GM21447 (cell line): ENCODE measurements around the gene SLC12A3.
"Not testable (repeated sequence)": the region's sequence is repeated elsewhere in the genome, so short reads cannot be mapped to it uniquely, and the experiment has no call there.

Source experiments
- ATAC-seq: cut with Tn5 transposase; IDR thresholded peaks from one replicate; pipeline ENCODE4 v1.9.1; 2021; ENCODE audit not compliant: unreplicated experiment

The SLC12A3 gene

DNA sequence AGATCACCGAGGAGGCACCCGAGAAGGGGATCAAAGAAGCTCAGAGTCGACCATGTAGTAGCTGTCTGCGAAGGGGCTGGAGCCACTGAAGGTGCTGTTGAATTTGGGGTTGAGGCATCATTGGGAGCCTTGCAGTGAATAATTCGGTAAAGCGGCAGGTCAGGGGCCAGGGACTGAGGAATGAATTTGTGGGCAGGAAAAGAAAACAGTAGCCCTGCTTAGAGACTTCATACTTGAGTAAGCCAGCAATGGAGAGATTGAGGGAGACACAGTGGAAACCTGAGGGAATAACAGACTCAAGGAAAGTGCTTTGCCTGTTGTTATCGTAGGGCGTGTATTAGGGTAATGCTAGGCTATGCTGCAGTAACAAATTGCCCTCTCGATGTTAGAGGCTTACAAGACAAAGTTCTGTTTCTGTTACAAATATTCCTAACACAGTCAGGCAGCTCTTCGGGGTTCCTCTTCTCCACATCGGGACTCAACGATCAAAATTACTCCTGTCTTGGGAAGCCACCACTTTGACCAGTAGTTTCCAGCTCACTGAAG, 53.5 kb downstream of the SLC12A3 start:
- no peak for ATAC-seq

DNA sequence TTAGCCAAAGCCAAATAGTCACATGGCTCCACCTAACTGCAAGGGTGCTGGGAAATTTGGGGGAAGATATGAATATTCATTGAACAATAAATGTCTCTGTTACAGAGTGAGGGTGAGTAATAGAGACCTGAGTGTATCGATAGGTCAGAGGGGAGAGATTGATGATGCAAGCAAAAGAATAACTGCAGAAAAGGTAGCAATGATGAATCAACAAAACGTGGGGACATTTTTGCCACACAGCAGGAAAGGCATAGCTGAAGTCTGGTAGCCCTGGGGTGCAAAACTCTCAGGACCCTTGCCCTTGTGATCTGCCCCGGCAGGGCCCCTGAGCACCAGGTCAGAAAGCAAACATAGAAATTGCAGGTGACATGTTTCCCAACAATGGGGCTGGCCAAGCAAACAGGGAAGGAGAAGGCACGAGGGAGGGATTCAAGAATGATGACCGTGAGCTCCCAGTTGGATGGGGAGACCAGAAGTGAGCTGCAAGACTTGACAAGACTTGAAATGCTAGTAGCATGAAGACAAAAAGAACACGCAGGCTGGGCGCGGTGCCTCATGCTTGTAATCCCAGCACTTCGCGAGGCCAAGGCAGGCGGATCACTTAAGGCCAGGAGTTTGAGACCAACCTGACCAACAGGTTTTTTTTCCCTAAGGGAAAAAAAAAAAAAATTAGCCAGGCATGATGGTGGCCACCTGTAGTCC, 54.2 kb downstream of the SLC12A3 start:
- ATAC-seq, result no peak

DNA sequence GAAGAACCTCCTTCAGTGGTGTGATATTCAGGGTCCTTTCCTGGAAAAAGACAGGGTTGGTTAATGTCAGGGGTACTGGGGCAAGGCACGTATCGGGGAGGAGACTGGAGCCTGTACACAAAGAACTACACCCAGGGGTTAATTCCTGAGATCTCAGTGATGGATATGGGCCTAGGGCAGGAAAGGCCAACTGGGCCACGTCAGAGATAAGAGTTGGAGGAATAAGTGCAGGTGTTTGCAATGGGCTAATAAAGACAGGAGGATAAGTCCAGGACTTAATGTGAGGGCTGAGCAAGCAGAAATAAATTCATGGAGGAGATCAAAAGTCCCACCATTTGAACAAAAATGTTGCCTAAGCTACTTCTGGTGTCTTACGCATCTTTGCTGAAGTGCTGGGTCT, 56.6 kb downstream of the SLC12A3 start:
- ATAC-seq, result no peak

DNA sequence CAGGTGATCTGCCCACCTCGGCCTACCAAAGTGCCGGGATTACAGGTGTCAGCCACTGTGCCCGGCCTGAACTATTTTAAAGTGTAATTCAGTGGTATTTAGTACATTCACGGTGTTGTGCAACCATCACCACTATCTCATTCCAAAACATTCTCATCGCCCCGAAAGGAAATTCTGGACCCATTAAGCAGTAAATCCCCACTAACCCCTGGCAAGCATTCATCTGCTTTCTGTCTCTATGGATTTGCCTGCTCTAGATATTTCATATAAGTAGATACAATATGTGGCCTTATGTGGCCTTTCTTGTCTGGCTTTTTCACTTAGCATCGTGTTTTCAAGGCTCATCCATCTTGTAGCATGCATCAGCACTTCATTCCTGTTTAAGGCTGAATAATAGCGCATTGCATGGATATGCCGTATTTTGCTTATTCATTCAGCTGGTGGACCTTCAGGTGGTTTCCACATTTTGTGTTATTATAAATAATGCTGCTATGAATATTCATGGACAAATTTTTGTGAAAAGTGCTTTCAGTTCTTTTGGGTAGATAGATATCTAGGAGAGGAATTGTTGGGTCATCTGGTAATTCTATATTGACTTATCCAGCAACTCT, 58.6 kb downstream of the SLC12A3 start:
- ATAC-seq, result no peak

DNA sequence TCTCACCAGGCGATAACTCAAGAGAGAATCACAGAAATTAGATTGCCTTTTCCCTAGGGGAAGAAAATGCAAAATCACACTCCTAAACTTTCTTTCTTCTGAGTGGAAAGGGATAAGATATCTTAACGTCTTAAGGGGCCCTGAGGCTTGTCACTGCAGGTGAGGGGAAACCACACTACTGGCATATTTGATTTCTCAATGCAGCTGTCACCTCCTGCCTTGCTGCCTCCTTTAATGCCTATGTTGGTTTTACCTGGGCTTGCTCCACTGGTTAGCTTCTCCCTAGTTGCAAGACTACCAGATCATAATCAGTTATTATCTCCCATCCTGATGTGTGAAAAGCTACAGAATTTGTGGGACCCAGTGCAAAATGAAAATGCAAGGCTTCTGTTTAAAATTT, 62.5 kb downstream of the SLC12A3 start:
- ATAC-seq, result no peak

DNA sequence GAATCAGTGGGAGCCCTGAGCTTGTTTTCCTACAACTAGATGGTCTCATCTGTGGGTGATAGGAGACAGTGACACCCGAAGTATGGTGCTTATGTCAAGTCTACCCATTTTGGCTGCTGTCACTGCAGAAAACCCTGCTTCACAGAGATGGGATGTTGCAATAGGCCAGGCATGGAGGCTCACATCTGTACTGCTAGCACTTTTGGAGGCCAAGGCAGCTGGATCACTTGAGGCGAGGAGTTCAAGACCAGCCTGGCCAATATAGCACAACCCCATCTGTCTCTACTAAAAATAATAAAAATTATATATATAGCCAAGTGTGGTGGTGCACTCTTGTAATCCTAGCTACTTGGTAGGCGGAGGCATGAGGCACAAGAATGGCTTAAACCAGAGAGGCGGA, 64.6 kb downstream of the SLC12A3 start:
- ATAC-seq, result no peak

DNA sequence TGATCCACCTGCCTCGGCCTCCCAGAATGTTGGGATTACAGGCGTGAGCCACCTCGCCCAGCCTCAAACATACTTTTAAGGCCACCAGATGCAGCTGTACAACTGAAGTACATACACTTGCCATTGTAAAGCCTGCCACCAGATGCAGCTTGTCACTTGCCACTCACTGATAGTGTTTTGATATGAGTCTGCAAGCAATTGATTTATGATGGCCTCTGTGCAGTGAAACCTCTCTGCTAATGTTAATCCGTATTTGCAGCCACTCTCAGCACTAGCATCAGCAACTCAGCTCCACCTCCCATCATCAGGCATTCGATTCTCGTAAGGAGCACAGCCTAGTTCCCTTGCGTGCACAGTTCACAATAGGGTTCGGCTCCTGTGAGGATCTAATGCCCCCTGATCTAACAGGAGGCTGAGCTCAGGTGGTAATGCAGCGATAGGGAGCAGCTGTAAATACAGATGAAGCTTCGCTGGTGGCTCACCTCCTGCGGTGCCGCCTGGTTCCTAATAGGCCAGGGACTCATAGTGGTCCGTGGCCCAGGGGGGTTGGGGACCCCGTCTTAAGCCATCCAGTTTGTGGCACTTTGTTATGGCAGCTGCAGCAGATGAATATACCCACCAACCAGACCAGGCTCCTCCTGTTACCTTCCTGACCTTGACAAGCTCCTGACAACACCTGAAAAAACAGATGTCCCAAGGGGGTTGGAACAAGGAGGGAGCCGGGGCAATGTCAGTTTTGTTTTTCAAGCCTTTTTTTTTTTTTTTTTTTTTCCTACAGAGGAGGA, 65.7 kb downstream of the SLC12A3 start:
- ATAC-seq, result no peak

DNA sequence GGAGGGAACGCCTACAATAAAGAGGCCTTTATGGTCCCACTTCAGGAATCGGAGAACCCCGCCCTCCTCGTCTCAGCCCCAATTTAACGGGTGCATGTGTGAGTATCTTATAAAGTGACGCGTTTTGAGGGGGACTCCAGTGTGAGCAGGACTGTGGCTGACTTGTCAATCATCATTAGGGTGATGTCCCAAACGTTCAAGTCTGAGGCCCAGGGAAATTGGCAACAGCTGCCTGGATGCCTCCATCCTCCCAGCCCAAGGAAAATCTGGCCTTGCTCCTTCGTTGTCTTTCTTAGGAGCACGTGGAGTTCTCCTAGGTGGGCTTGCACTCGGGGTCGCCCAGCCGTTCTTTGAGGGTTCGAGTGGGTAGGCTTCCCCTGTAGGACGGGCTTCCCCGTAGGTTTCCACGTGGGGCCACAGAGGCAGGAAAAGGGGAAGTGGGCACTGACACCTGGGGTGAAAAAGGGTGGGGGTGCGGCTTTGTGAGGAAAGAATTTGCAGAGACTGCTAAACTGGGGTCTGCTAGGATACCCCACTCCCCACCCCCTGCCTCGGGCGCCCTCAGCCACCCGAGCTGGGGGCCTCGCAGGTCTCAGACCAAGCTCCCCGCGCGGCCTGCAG, 66.4 kb downstream of the SLC12A3 start:
- ATAC-seq, result peak; percentile 46

DNA sequence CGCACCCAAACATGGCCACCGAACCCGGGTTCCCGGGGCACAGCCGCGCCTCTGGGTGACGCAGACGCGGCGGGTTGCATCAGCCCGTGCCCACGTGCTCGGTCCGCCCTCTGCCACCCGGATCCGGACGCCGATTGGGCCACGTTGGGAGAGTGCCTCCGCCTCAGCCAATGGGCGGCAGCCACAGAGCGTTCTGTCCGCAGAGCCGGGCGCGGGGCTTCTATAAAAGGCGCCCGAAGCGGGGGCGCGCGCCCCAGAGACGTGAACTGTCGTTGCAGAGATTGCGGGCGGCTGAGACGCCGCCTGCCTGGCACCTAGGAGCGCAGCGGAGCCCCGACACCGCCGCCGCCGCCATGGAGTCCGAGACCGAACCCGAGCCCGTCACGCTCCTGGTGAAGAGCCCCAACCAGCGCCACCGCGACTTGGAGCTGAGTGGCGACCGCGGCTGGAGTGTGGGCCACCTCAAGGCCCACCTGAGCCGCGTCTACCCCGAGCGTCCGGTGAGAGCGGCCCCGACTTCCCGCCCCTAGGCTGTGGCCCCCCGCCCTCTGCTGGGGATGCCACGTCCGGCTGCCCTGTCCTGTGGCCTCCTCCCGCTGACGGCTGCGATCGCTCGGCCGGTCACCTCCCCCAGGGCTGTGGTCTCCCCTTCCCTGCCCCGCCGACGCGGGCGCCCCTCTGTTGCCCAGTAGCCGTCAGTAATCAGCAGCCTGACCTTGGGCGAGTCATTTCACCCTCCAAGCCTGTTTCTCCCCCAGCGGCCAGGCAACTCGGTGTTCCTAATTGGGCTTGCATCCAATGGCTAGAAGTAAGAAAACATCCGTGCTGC, 67.1 kb downstream of the SLC12A3 start, which contains the start of gene HERPUD1:
Gene HERPUD1, plus strand, starts transcription at position 251 of the 829 bp plus-strand sequence. Its CDS starts 103 bp downstream, at position 354.
- peak; percentile 75 for ATAC-seq

DNA sequence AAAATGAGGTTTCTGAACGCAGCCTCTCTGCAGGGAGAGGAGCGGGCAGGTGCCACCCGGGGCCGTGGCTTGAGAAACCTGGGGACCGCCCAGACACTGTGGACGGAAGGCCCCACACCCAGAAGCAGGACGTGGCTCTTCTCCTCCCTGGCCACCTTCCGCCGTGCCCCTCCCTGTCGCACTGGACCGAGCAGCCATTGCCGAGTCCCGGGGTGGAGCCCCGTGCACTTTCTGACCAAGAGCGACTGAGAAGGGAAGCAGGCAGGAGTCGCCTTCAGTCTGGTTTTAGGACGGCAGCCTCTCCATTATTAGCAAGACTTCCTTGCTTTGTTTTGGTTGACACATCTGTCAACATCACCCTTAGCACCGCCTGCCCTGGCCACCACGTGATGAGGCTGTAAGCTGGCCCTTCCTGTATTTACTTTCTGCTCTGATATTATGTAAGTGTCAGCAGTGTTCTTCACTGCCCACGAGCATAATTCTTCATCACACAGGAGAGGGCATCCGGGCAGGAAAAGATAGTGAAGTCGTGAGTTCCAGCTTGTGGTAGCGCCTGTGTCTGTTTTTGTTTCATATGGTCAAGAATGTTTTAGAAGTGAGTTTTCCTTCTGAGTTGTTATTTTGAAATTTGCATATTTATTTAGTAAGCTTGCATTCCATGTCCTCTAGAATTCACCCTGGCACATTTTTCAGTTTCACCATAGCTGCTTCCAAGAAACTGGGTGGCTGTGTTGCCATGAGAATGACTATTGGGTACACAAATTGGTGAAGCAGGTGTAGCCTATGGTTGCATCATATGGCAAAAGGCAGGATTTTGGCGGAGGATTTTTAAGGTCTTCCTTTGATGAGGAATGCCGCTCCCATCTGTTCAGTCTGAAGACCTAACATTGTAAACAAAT, 68.0 kb downstream of the SLC12A3 start:
- ATAC-seq, result peak; percentile 18

DNA sequence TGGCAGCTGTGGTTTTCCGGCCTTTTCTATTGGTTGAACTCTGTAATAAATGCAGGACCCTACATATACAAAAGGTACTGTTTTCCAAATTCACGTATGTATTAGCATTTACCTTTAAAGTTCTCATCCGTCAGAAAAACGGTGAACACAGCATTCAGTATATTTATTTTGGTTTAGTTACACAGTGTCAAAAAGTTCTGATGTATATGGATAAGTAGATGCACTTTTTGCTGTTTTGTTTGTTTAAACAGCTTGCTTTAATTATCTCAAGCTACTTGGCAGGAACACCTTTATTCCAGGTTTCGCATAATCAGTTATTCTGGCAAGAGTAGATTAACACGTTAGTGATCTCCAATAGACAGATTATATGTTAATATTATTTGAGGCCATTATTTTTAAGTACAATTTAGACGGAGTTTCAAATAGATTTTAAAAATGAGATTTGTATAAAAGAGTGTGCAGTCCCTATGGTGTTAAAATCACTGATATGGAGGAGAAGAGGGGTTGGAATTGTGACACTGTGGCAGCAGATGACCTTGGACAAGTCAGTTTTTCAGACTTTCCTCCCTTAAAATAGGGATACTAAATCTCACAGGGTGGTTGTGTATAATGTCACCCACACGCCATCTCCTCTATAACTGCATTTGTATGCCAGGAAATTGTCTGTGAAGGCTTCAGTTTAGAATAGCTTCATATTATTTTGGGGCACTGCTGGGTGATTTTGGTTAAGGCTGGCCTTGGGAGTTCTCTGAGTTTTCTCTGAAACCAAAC, 69.0 kb downstream of the SLC12A3 start:
- ATAC-seq, result no peak

DNA sequence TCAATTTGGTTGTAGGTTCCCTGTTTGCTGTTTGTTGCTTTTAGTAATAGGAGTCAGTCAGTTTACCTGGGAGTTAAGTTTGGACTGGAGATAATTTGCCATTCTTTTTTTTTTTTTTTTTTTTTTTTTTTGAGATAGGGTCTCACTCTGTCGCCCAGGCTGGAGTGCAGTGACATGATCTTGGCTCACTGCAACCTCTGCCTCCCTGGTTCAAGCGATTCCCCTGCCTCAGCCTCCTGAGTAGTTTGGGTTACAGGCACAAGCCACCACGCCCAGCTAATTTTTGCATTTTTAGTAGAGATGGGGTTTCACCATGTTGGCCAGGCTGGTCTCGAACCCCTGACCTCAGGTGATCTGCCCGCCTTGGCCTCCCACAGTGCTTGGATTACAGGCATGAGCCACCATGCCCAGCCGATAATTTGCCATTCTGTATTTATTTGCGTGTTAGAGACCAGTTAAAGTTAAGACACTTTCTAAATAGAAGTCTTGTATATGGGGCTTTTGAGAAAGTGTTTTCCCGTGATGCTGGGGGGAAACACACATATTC, 69.7 kb downstream of the SLC12A3 start:
- not testable (repeated sequence) for ATAC-seq

DNA sequence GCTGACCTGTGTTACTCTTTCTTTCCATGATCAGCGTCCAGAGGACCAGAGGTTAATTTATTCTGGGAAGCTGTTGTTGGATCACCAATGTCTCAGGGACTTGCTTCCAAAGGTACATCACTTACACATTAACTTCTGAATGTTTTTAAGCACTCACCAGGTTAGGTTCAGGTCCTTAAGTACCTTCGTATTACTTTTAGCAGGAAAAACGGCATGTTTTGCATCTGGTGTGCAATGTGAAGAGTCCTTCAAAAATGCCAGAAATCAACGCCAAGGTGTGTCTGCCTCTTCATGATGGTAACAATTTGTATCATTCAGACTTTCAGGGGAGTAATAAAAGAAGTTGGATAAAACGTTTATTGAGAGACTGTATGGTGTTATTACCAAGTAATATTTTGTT, 70.2 kb downstream of the SLC12A3 start:
- ATAC-seq, result no peak

DNA sequence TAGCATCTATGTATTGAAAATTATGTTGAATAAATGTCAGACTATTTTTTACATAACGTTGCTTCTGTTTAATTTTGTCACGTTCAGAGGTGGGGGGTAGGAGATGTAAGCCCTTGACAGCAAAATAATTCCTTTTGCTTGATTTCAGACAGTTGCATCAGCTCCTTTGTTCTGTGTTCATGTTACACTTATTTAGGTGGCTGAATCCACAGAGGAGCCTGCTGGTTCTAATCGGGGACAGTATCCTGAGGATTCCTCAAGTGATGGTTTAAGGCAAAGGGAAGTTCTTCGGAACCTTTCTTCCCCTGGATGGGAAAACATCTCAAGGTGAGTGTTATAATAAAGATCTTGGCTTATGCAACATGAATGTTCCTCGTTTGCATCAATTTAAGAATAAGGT, 71.5 kb downstream of the SLC12A3 start:
- no peak for ATAC-seq

DNA sequence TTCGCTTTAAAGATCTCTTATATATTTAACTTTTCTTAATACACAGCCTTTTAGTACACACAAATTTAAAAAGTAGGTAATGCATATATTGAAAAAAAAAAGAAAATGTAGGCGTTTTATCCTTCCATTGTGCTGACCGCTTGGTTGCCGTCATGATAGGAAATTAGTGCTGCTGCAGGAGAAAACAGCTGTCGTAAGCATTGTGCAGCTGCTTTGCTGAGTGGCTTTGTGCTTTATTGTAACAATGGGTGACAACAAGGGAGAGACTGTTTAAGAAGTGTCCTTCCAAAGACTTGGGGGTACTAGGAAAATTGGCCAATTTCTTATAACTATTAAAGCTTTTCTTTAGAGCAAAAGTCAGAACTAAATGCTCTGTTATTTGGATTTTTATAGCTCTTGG, 71.9 kb downstream of the SLC12A3 start:
- ATAC-seq, result no peak

DNA sequence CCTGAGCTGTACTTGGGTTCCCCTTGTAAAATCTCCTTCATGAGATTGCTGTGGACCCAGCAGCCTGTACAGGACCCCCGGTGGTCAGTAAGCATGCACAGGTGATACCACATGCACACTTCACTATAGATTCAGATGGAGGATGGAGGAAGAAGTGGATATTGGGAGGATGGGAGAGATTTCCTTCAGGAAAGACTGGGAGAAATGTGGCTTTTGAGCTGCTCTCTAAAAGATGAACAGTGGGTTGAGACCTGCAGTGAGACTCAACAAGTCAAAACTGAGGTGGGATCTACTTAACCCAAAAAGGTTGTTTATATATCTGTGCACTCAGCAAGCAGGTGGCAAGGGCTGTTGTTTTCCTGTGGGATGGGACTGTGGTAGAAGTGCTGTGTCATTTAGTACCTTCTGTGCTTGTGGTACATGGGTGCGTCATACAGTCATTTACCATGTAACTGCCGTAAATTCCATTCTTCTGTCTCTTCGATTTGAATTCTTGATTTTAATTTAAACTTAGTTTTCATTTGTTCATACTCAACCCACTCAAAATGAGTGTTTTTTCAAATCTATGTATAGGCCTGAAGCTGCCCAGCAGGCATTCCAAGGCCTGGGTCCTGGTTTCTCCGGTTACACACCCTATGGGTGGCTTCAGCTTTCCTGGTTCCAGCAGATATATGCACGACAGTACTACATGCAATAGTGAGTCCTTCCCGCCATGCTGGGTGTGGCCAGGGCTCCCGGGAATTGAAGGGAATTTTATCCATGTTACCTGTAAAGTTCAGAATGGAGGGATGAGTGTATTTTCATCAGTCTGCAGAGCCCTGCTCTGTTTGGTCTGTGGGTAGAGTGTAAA, 73.9 kb downstream of the SLC12A3 start:
- peak; percentile 37 for ATAC-seq

DNA sequence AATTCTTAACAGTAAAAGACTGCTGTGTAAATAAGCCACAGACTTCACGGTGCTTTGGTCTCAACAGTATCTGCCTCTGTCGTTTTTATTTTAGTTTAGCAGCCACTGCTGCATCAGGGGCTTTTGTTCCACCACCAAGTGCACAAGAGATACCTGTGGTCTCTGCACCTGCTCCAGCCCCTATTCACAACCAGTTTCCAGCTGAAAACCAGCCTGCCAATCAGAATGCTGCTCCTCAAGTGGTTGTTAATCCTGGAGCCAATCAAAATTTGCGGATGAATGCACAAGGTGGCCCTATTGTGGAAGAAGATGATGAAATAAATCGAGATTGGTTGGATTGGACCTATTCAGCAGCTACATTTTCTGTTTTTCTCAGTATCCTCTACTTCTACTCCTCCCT, 74.8 kb downstream of the SLC12A3 start:
- ATAC-seq, result no peak
